IMR-90 (cell line): Measurements from ENCODE around the gene RAB15. TPM values are rescaled to one million over a fixed set of nuclear protein-coding genes. Genes with fewer than 3 reads are reported as not detected.

Experiments
- ATAC-seq: fragments of 200-7000 bp; cut with Tn5 transposase; 2 replicates; pipeline ENCODE4 v1.9.1; 2020; ENCODE audit warnings: low read depth, mild to moderate bottlenecking, moderate library complexity
- BruUV-seq: library from RNA; stranded (reverse); fragments of 400-500 nt; replicated peaks from 2 replicates; lab custom pipeline; 2021; lab: Mats Ljungman, UMichigan
- CTCF ChIA-PET: fragments of 300-600 bp; formaldehyde crosslinking; extraction: SDS; loops from one replicate; lab custom pipeline; 2021; ENCODE audit warnings: antibody characterized with exemption; lab: Yijun Ruan, JAX
- POLR2A ChIA-PET: fragments of 300-600 bp; sonication (Branson Sonifier 250); formaldehyde crosslinking; loops from one replicate; lab custom pipeline; 2022; ENCODE audit warnings: antibody characterized with exemption; ENCODE audit not compliant: unreplicated experiment; lab: Charles Lee
- DNase-seq: peaks from one replicate; pipeline ENCODE4 v3.0.0; 2013
- H2AFZ ChIP-seq: replicated peaks from 2 replicates; pipeline ENCODE3; 2013; ENCODE audit warnings: low read length, mild to moderate bottlenecking; ENCODE audit not compliant: poor library complexity
- H2AK5ac ChIP-seq: 2 replicates; pipeline ENCODE4 v1.6.1; 2013; ENCODE audit warnings: low read depth, low read length, inconsistent platforms
- H2AK9ac ChIP-seq: replicated peaks from 2 replicates; pipeline ENCODE3; 2013; ENCODE audit warnings: mild to moderate bottlenecking, low read depth, low read length, moderate library complexity; ENCODE audit not compliant: poor library complexity
- H2BK120ac ChIP-seq: 2 replicates; pipeline ENCODE4 v1.6.1; 2013; ENCODE audit warnings: low read depth, low read length, inconsistent platforms
- H2BK15ac ChIP-seq: 3 replicates; pipeline ENCODE4 v1.6.1; 2013; ENCODE audit warnings: low read depth, low read length, inconsistent platforms
- H2BK20ac ChIP-seq: 2 replicates; pipeline ENCODE4 v1.6.1; 2013; ENCODE audit warnings: low read depth, mild to moderate bottlenecking, inconsistent platforms, low read length, moderate library complexity
- H2BK5ac ChIP-seq: 2 replicates; pipeline ENCODE4 v1.6.1; 2013; ENCODE audit warnings: mild to moderate bottlenecking, low read depth, low read length, inconsistent platforms; ENCODE audit not compliant: poor library complexity, severe bottlenecking
- H3K14ac ChIP-seq: replicated peaks from 2 replicates; pipeline ENCODE4 v1.6.1; 2013; ENCODE audit warnings: low read depth, low read length, inconsistent platforms
- H3K18ac ChIP-seq: 2 replicates; pipeline ENCODE4 v1.6.1; 2013; ENCODE audit warnings: low read depth, low read length, control low read depth
- H3K23ac ChIP-seq: 2 replicates; pipeline ENCODE4 v1.6.1; 2013; ENCODE audit warnings: low read depth, low read length, inconsistent platforms
- H3K27ac ChIP-seq: 2 replicates; pipeline ENCODE4 v1.5.1; 2013; ENCODE audit warnings: mild to moderate bottlenecking, control low read depth, low read length; ENCODE audit not compliant: insufficient read depth
- H3K27me3 ChIP-seq: 2 replicates; pipeline ENCODE4 v1.6.1; 2013; ENCODE audit warnings: low read length; ENCODE audit not compliant: control insufficient read depth, insufficient read depth
- H3K36me3 ChIP-seq: 2 replicates; pipeline ENCODE4 v1.6.1; 2013; ENCODE audit warnings: low read length, mixed read lengths; ENCODE audit not compliant: control insufficient read depth, insufficient read depth
- H3K4ac ChIP-seq: 2 replicates; pipeline ENCODE4 v1.6.1; 2013; ENCODE audit warnings: low read depth, low read length, inconsistent platforms
- H3K4me1 ChIP-seq: 2 replicates; pipeline ENCODE4 v1.6.1; 2013; ENCODE audit warnings: low read length, mixed read lengths; ENCODE audit not compliant: control insufficient read depth, insufficient read depth
- H3K4me2 ChIP-seq: 2 replicates; pipeline ENCODE4 v1.6.1; 2013; ENCODE audit warnings: low read depth, mild to moderate bottlenecking, control low read depth, low read length, moderate library complexity
- H3K4me3 ChIP-seq: 2 replicates; pipeline ENCODE4 v1.5.1; 2013; ENCODE audit warnings: low read depth, mild to moderate bottlenecking, control low read depth, low read length, moderate library complexity; ENCODE audit not compliant: insufficient read depth
- H3K56ac ChIP-seq: 2 replicates; pipeline ENCODE4 v1.6.1; 2013; ENCODE audit warnings: low read length, inconsistent platforms; ENCODE audit not compliant: insufficient read depth; ENCODE audit errors: extremely low read depth
- H3K79me1 ChIP-seq, 2 experiments: 2 replicates each; pipeline ENCODE4 v1.6.1; 2013; ENCODE audit warnings: low read length in 2 of 2, inconsistent platforms in 1 of 2, low read depth in 1 of 2
- H3K9ac ChIP-seq: 2 replicates; pipeline ENCODE4 v1.6.1; 2013; ENCODE audit warnings: low read depth, low read length, control low read depth
- H3K9me1 ChIP-seq: 2 replicates; pipeline ENCODE4 v1.6.1; 2013; ENCODE audit warnings: low read length, inconsistent platforms; ENCODE audit not compliant: insufficient read depth
- H3K9me3 ChIP-seq: 2 replicates; pipeline ENCODE4 v1.6.1; 2013; ENCODE audit warnings: low read length; ENCODE audit not compliant: control insufficient read depth, insufficient read depth
- H4K20me1 ChIP-seq: 2 replicates; pipeline ENCODE4 v1.6.1; 2013; ENCODE audit warnings: low read length, inconsistent platforms; ENCODE audit not compliant: insufficient read depth
- H4K5ac ChIP-seq: 2 replicates; pipeline ENCODE4 v1.6.1; 2013; ENCODE audit warnings: mild to moderate bottlenecking, low read depth, low read length, control low read depth
- H4K8ac ChIP-seq, 2 experiments: 2 replicates each; pipeline ENCODE4 v1.6.1; 2013; ENCODE audit warnings: low read depth in 2 of 2, low read length in 2 of 2, control low read depth in 1 of 2, inconsistent platforms in 1 of 2
- H4K91ac ChIP-seq: 2 replicates; pipeline ENCODE4 v1.6.1; 2013; ENCODE audit warnings: low read depth, low read length, inconsistent platforms; ENCODE audit not compliant: insufficient read depth
- CEBPB ChIP-seq: IDR thresholded peaks from 2 replicates; pipeline ENCODE4 v1.6.1; 2012; ENCODE audit warnings: low read depth, low read length, improper control_type of control experiment
- CTCF ChIP-seq: conservative IDR thresholded peaks from 2 replicates; pipeline ENCODE4 v1.5.1; 2012; ENCODE audit warnings: mild to moderate bottlenecking, low read depth, low read length, improper control_type of control experiment
- NFE2L2 ChIP-seq: fragments of 150-350 bp; IDR thresholded peaks from 2 replicates; pipeline ENCODE4 v1.6.1; 2016; ENCODE audit warnings: low read depth, mild to moderate bottlenecking, low read length
- POLR2A ChIP-seq: IDR thresholded peaks from 2 replicates; pipeline ENCODE4 v1.6.1; 2012; ENCODE audit warnings: mild to moderate bottlenecking, low read depth, low read length
- RAD21 ChIP-seq: IDR thresholded peaks from 2 replicates; pipeline ENCODE4 v1.6.1; 2012; ENCODE audit warnings: low read length, improper control_type of control experiment
- dilution Hi-C: fragments of 300-500 bp; cut with HindIII; formaldehyde crosslinking; loops from one replicate; pipeline ENCODE4 v1.14.3; 2018; ENCODE audit warnings: low sequenced_read_pairs; ENCODE audit not compliant: unreplicated experiment
- in situ Hi-C: fragments of 300-500 bp; cut with MboI; formaldehyde crosslinking; loops from 3 replicates; pipeline ENCODE4 v1.14.3; 2019; ENCODE audit warnings: low sequenced_read_pairs, inconsistent platforms, mixed read lengths
- intact Hi-C: fragments of 100-400 bp; cut with micrococcal nuclease; formaldehyde crosslinking; loops from 2 replicates; pipeline ENCODE4 v1.10.0; 2022
- polyA plus RNA-seq, 3 experiments: library from polyadenylated mRNA; depleted of rRNA; stranded (reverse); fragments of >200 nt; gene quantifications; 2 replicates each; pipeline ENCODE4 v1.2.3, GENCODE V29; 2012; ENCODE audit warnings: low replicate concordance in 1 of 3
- total RNA-seq: library from RNA; depleted of rRNA; stranded (reverse); fragments of >200 nt; gene quantifications from 2 replicates; pipeline ENCODE4 v1.2.3, GENCODE V29; 2012

RAB15 gene
- total and polyA plus RNA-seq, 2 of the 4 experiments (the other 2 are of a cell fraction): 3.4 to 7.8 TPM

GRCh38 chr14:64932231-64932630 lies 39.9 kb downstream of the RAB15 start:
- intact Hi-C loops: no loop called here
- H3K36me3 ChIP-seq: peaks cover 7% of the 10 kb centered on the region
- no peak overlapping the region for H2AK5ac ChIP-seq
- in situ Hi-C loops: no loop called here
- ATAC-seq (no peak), DNase-seq (no peak)
- ChIA-PET POLR2A (no interaction called here), CTCF (interaction anchor here (0.6 kb wide), 1 partner anchor 185 kb away, joined by 4 read pairs; no protein-coding TSS in a partner anchor)
- H3K4me3 ChIP-seq: no peak overlapping the region
- dilution Hi-C loops: no loop called here
- H2BK120ac ChIP-seq: no peak overlapping the region
- H3K9me1 ChIP-seq: no peaks in the 10 kb centered on the region; the same call in 1 of the 2 replicates
- H3K4ac ChIP-seq: no peak overlapping the region
- H3K23ac ChIP-seq: no peak overlapping the region
- no peaks in the 10 kb centered on the region for H3K9me3 ChIP-seq
- H2BK5ac ChIP-seq: no peak overlapping the region
- no peaks in the 10 kb centered on the region; the same call in 1 of the 2 replicates for H4K20me1 ChIP-seq
- no peak overlapping the region for H3K14ac ChIP-seq
- H3K27me3 ChIP-seq: no peaks in the 10 kb centered on the region
- TF ChIP-seq POLR2A (no peak), NFE2L2 (no peak), RAD21 (no peak), CTCF (no peak), CEBPB (no peak)
- no peak overlapping the region for H3K4me2 ChIP-seq
- H4K8ac ChIP-seq: no peak overlapping the region
- H3K18ac ChIP-seq: no peak overlapping the region
- H3K4me1 ChIP-seq: no peaks in the 10 kb centered on the region; the same call in 1 of the 2 replicates
- no TSS peak for BruUV-seq
- peaks cover 13 to 14% of the 10 kb centered on the region in 2 experiments for H3K79me1 ChIP-seq
- H2BK15ac ChIP-seq: no peak overlapping the region
- no peak overlapping the region for H4K91ac ChIP-seq
- H2BK20ac ChIP-seq: no peak overlapping the region
- no peak overlapping the region for H2AFZ ChIP-seq
- no peak overlapping the region for H3K27ac ChIP-seq
- no peak overlapping the region for H3K9ac ChIP-seq
- H4K5ac ChIP-seq: no peak overlapping the region
- H2AK9ac ChIP-seq: no peak overlapping the region
- no peak overlapping the region for H3K56ac ChIP-seq
